GM12878 (cell line): ENCODE measurements around the gene MRPL42. TPM values are rescaled to one million over a fixed set of nuclear protein-coding genes. Genes with fewer than 3 reads are reported as not detected.

Experiments
- ATAC-seq: fragments of 200-7000 bp; cut with Tn5 transposase; 3 replicates; pipeline ENCODE4 v1.9.1; 2020; ENCODE audit warnings: mild to moderate bottlenecking, moderate library complexity
- BruUV-seq: library from RNA; stranded (reverse); fragments of 400-500 nt; replicated peaks from 2 replicates; lab custom pipeline; 2021; lab: Mats Ljungman, UMichigan
- CTCF ChIA-PET: fragments of 300-600 bp; sonication (Branson Sonifier 250); formaldehyde crosslinking; extraction: SDS; loops from one replicate; lab custom pipeline; 2021; ENCODE audit warnings: inconsistent platforms; lab: Yijun Ruan, JAX
- POLR2A ChIA-PET: fragments of 350-600 bp; formaldehyde crosslinking; extraction: SDS; loops from one replicate; lab custom pipeline; 2021; ENCODE audit warnings: inconsistent platforms; lab: Charles Lee
- RAD21 ChIA-PET: fragments of 300-600 bp; sonication (Branson Sonifier 250); formaldehyde crosslinking; loops from one replicate; lab custom pipeline; 2023; ENCODE audit warnings: antibody characterized with exemption; ENCODE audit not compliant: unreplicated experiment; lab: Charles Lee
- SMC1A ChIA-PET: fragments of 300-600 bp; sonication (Branson Sonifier 250); formaldehyde crosslinking; loops from one replicate; lab custom pipeline; 2023; ENCODE audit not compliant: unreplicated experiment, uncharacterized antibody; lab: Charles Lee
- DNase-seq: peaks from one replicate; pipeline ENCODE4 v3.0.0-alpha.2; 2011; ENCODE audit warnings: low read depth, low spot score
- FAIRE-seq: peaks from 3 replicates; lab custom pipeline; 2011; peaks lifted over from hg19 to GRCh38; lab: Jason Lieb, UNC
- H2AFZ ChIP-seq: 2 replicates; pipeline ENCODE4 v1.6.0; 2011; ENCODE audit warnings: low read depth, low read length, control low read depth; ENCODE audit not compliant: control insufficient read depth
- H3K27ac ChIP-seq: 2 replicates; pipeline ENCODE4 v1.5.1; 2011; ENCODE audit warnings: control low read depth; ENCODE audit not compliant: control insufficient read depth, insufficient read depth
- H3K27me3 ChIP-seq, 2 experiments: replicated peaks in 1 of 2; 2 replicates each; pipeline versions ENCODE4 v1.6.0 to v1.6.1; 2011; ENCODE audit warnings: low read length in 1 of 2; ENCODE audit not compliant: control insufficient read depth in 2 of 2, insufficient read depth in 2 of 2
- H3K36me3 ChIP-seq, 2 experiments: 2 replicates each; pipeline ENCODE4 v1.5.1; 2011; ENCODE audit warnings: low read length in 1 of 2; ENCODE audit not compliant: control insufficient read depth in 2 of 2, insufficient read depth in 2 of 2
- H3K4me1 ChIP-seq: 2 replicates; pipeline ENCODE4 v1.6.1; 2011; ENCODE audit warnings: mild to moderate bottlenecking, low read length, moderate library complexity, mixed read lengths; ENCODE audit not compliant: control insufficient read depth, insufficient read depth
- H3K4me2 ChIP-seq: 2 replicates; pipeline ENCODE4 v1.6.0; 2011; ENCODE audit warnings: control low read depth; ENCODE audit not compliant: control insufficient read depth, insufficient read depth
- H3K4me3 ChIP-seq: fragments of 200-600 bp; sonication (generic); 2 replicates; pipeline ENCODE4 v1.5.1; 2016
- H3K79me2 ChIP-seq: 2 replicates; pipeline ENCODE4 v1.6.0; 2011; ENCODE audit warnings: low read length; ENCODE audit not compliant: control insufficient read depth, insufficient read depth
- H3K9ac ChIP-seq: 2 replicates; pipeline ENCODE4 v1.8.0; 2011; ENCODE audit warnings: low read length, control low read depth, mixed read lengths; ENCODE audit not compliant: control insufficient read depth, insufficient read depth
- H3K9me3 ChIP-seq: replicated peaks from 3 replicates; pipeline ENCODE4 v1.5.1; 2011; ENCODE audit warnings: mild to moderate bottlenecking, low read length; ENCODE audit not compliant: control insufficient read depth, insufficient read depth
- H4K20me1 ChIP-seq: 2 replicates; pipeline ENCODE4 v1.6.0; 2011; ENCODE audit not compliant: control insufficient read depth, insufficient read depth
- BCL3 ChIP-seq: IDR thresholded peaks from 2 replicates; pipeline ENCODE4 v1.6.1; 2011; ENCODE audit warnings: borderline replicate concordance, low read depth, mild to moderate bottlenecking, moderate library complexity, low read length; ENCODE audit not compliant: insufficient read depth, poor library complexity, severe bottlenecking
- KLF5 ChIP-seq: fragments of 450-650 bp; IDR thresholded peaks from 2 replicates; pipeline ENCODE4 v1.6.1; 2014; ENCODE audit warnings: mild to moderate bottlenecking; ENCODE audit not compliant: partially characterized antibody
- PAX8 ChIP-seq: fragments of 450-650 bp; IDR thresholded peaks from 2 replicates; pipeline ENCODE4 v1.6.1; 2017; ENCODE audit warnings: mild to moderate bottlenecking, moderate library complexity
- RB1 ChIP-seq: fragments of 450-650 bp; formaldehyde crosslinking; IDR thresholded peaks from 2 replicates; pipeline ENCODE4 v1.6.1; 2017; ENCODE audit warnings: mild to moderate bottlenecking, borderline replicate concordance
- TCF3 ChIP-seq: IDR thresholded peaks from 2 replicates; pipeline ENCODE4 v1.6.1; 2012; ENCODE audit warnings: low read depth, mild to moderate bottlenecking, low read length, borderline replicate concordance; ENCODE audit not compliant: insufficient read depth
- WGBS: methylation state at CpG from one replicate; pipeline ENCODE4 v1.1.6; 2016; ENCODE audit warnings: low lambda C conversion rate; ENCODE audit not compliant: insufficient replicate concordance, insufficient coverage; ENCODE audit errors: missing lambda C conversion rate; 5-methylcytosine and 5-hydroxymethylcytosine counted together
- in situ Hi-C: fragments of 300-500 bp; cut with MboI; formaldehyde crosslinking; loops from 9 replicates; pipeline ENCODE4 v1.14.3; 2018; ENCODE audit warnings: mixed read lengths
- intact Hi-C: fragments of 100-400 bp; cut with micrococcal nuclease; formaldehyde crosslinking; loops from one replicate; pipeline ENCODE4 v1.14.2; 2022; ENCODE audit not compliant: unreplicated experiment
- polyA plus RNA-seq, 11 experiments: library from polyadenylated mRNA; depleted of rRNA in 4 of 11; unstranded in 6 of 11; stranded (reverse) in 5 of 11; fragments of >200 nt; fragmentation: Nextera tagmentation in 4 of 11; fragmentation: Illumina TruSeq in 1 of 11; extraction: Ambion mirVana in 4 of 11; extraction: Trizol in 1 of 11; gene quantifications; 1 replicate in 1 of 11; 2 replicates in 10 of 11; pipeline versions ENCODE4 v1.2.1 to v1.2.3, GENCODE V29; 2011 to 2016; ENCODE audit warnings: inconsistent platforms in 2 of 11, missing spikeins in 2 of 11, low read depth in 1 of 11
- total RNA-seq, 4 experiments: library from RNA; depleted of rRNA in 3 of 4; stranded (reverse); fragments of >200 nt in 3 of 4; fragmentation: Illumina TruSeq in 1 of 4; extraction: Trizol in 1 of 4; gene quantifications; 2 replicates each; pipeline versions ENCODE4 v1.2.1 to v1.2.3, GENCODE V29; 2013 to 2021

MRPL42 gene
- total and polyA plus RNA-seq, 10 of the 15 experiments (the other 5 are each of a cell fraction or from before 2014, with no cell fraction given), result 65.1 to 427 (median 126) TPM

GRCh38 chr12:93547778-93548177 lies 80.5 kb downstream of the MRPL42 start (continued):
- TF ChIP-seq RB1, result no peak

- no TSS peak for BruUV-seq
- Histone ChIP-seq H3K9ac (no peak overlapping the region), H3K9me3 (no peaks in the 10 kb centered on the region), H4K20me1 (no peaks in the 10 kb centered on the region), H3K4me3 (no peak overlapping the region), H3K27ac (no peak overlapping the region), H3K36me3 (no peaks in the 10 kb centered on the region), H3K4me2 (no peak overlapping the region), H3K79me2 (no peaks in the 10 kb centered on the region), H2AFZ (no peak overlapping the region), H3K4me1 (no peaks in the 10 kb centered on the region), H3K27me3 (no peaks in the 10 kb centered on the region)
- ChIA-PET SMC1A (no interaction called here), CTCF (no interaction called here), RAD21 (no interaction called here), POLR2A (no interaction called here)
- no peak for DNase-seq
- no peak for ATAC-seq
- 59% methylated on average over 6 of the region's 6 CpGs for WGBS
- TF ChIP-seq BCL3, result no peak
- no peak for TF ChIP-seq KLF5
- TF ChIP-seq PAX8, result no peak
- no peak for TF ChIP-seq TCF3
- FAIRE-seq, result no peak
- in situ Hi-C loops, result no loop called here
- intact Hi-C loops, result no loop called here
Measured at GRCh38 chr12:93549174-93549573, 81.9 kb downstream of the MRPL42 start.
